Liver (tissue), 9 donors: ENCODE measurements around the gene FCGBP. TPM values are rescaled to one million over a fixed set of nuclear protein-coding genes. Genes with fewer than 3 reads are reported as not detected.

Experiments
- DNase-seq: peaks from one replicate; pipeline ENCODE4 v3.0.0-alpha.2; 2017; ENCODE audit warnings: low spot score
- H3K27ac ChIP-seq, 2 donors: one replicate each; pipeline ENCODE4 v1.7.0; 2013; ENCODE audit warnings: inconsistent platforms in 2 of 2, low read length in 2 of 2, control low read depth in 1 of 2, low read depth in 1 of 2, mild to moderate bottlenecking in 1 of 2
- H3K27me3 ChIP-seq, 4 donors: one replicate each; pipeline versions ENCODE4 v1.6.1 to v1.7.0; 2013; ENCODE audit warnings: low read length in 3 of 4, inconsistent platforms in 1 of 4, mild to moderate bottlenecking in 1 of 4, moderate library complexity in 1 of 4; ENCODE audit not compliant: control insufficient read depth in 4 of 4, insufficient read depth in 4 of 4
- H3K36me3 ChIP-seq, 4 donors: one replicate each; pipeline versions ENCODE4 v1.6.1 to v1.7.0; 2013; ENCODE audit warnings: low read length in 3 of 4, mild to moderate bottlenecking in 3 of 4, low read depth in 1 of 4, moderate library complexity in 1 of 4; ENCODE audit not compliant: control insufficient read depth in 4 of 4, insufficient read depth in 3 of 4
- H3K4me1 ChIP-seq, 4 donors: one replicate each; pipeline versions ENCODE4 v1.6.1 to v1.7.0; 2013; ENCODE audit warnings: low read length in 3 of 4, mild to moderate bottlenecking in 3 of 4, moderate library complexity in 1 of 4; ENCODE audit not compliant: control insufficient read depth in 4 of 4, insufficient read depth in 4 of 4
- H3K4me3 ChIP-seq, 3 donors: one replicate each; pipeline versions ENCODE4 v1.6.1 to v1.7.0; 2013; ENCODE audit warnings: low read length in 3 of 3, control low read depth in 1 of 3, low read depth in 1 of 3, mild to moderate bottlenecking in 1 of 3
- H3K9ac ChIP-seq, 2 donors: one replicate each; pipeline ENCODE4 v1.7.0; 2013; ENCODE audit warnings: low read length in 2 of 2, mild to moderate bottlenecking in 2 of 2, moderate library complexity in 2 of 2, control low read depth in 1 of 2, low read depth in 1 of 2
- H3K9me3 ChIP-seq, 4 donors: one replicate each; pipeline versions ENCODE4 v1.6.1 to v1.7.0; 2013; ENCODE audit warnings: low read length in 3 of 4; ENCODE audit not compliant: control insufficient read depth in 4 of 4
- EGR1 ChIP-seq, 2 donors: IDR thresholded peaks; 2 replicates each; pipeline ENCODE4 v1.6.1; 2016 to 2018; ENCODE audit warnings: antibody characterized with exemption in 2 of 2, low read depth in 2 of 2
- FOXA1 ChIP-seq: IDR thresholded peaks from 2 replicates; pipeline ENCODE4 v1.6.1; 2016; ENCODE audit warnings: antibody characterized with exemption
- FOXA2 ChIP-seq: IDR thresholded peaks from 2 replicates; pipeline ENCODE4 v1.6.1; 2016; ENCODE audit warnings: antibody characterized with exemption
- GABPA ChIP-seq, 2 donors: IDR thresholded peaks in 1 of 2; conservative IDR thresholded peaks in 1 of 2; 2 replicates each; pipeline ENCODE4 v1.6.1; 2016; ENCODE audit warnings: antibody characterized with exemption in 2 of 2, mild to moderate bottlenecking in 1 of 2, moderate library complexity in 1 of 2
- HNF4A ChIP-seq, 2 donors: conservative IDR thresholded peaks; 2 replicates each; pipeline ENCODE4 v1.6.1; 2016; ENCODE audit warnings: antibody characterized with exemption in 2 of 2, mild to moderate bottlenecking in 2 of 2
- HNF4G ChIP-seq: IDR thresholded peaks from 2 replicates; pipeline ENCODE4 v1.6.1; 2016; ENCODE audit warnings: antibody characterized with exemption
- JUND ChIP-seq, 2 donors: IDR thresholded peaks; 2 replicates each; pipeline ENCODE4 v1.6.1; 2016; ENCODE audit warnings: antibody characterized with exemption in 2 of 2
- NR2F2 ChIP-seq: IDR thresholded peaks from 2 replicates; pipeline ENCODE4 v1.6.1; 2016; ENCODE audit warnings: antibody characterized with exemption
- RAD21 ChIP-seq, 2 donors: IDR thresholded peaks; 2 replicates each; pipeline ENCODE4 v1.6.1; 2016; ENCODE audit warnings: antibody characterized with exemption in 2 of 2, mild to moderate bottlenecking in 2 of 2
- RXRA ChIP-seq, 2 donors: IDR thresholded peaks; 2 replicates each; pipeline ENCODE4 v1.6.1; 2017 to 2018; ENCODE audit warnings: antibody characterized with exemption in 2 of 2, mild to moderate bottlenecking in 1 of 2
- SP1 ChIP-seq: IDR thresholded peaks from 2 replicates; pipeline ENCODE4 v1.6.1; 2018; ENCODE audit warnings: antibody characterized with exemption, mild to moderate bottlenecking
- TAF1 ChIP-seq: conservative IDR thresholded peaks from 2 replicates; pipeline ENCODE4 v1.6.1; 2016; ENCODE audit warnings: antibody characterized with exemption, mild to moderate bottlenecking
- WGBS: extraction: QIAGEN DNeasy Blood & Tissue Kit; methylation state at CpG from one replicate; pipeline ENCODE4 v1.1.7; 2013; 5-methylcytosine and 5-hydroxymethylcytosine counted together
- polyA plus RNA-seq, 2 donors: library from polyadenylated mRNA; stranded (reverse) in 1 of 2; unstranded in 1 of 2; fragments of 200-250 nt in 1 of 2; fragments of >200 nt in 1 of 2; fragmentation: Nextera tagmentation in 1 of 2; extraction: Ambion mirVana in 1 of 2; gene quantifications; one replicate each; pipeline versions ENCODE4 v1.2.1 to v1.2.3, GENCODE V29; 2013 to 2015
- total RNA-seq, 2 donors: library from RNA; depleted of rRNA; stranded (reverse); fragments of >200 nt; gene quantifications; one replicate each; pipeline ENCODE4 v1.2.3, GENCODE V29; 2014
- TF ChIP-seq, protein P1 (sequence below): IDR thresholded peaks from 2 replicates; pipeline ENCODE4 v1.6.1; 2016; ENCODE audit warnings: antibody characterized with exemption
- TF ChIP-seq, protein P2 (sequence below): IDR thresholded peaks from 2 replicates; pipeline ENCODE4 v1.6.1; 2016; ENCODE audit warnings: antibody characterized with exemption
- TF ChIP-seq, protein P3 (sequence below): IDR thresholded peaks from 2 replicates; pipeline ENCODE4 v1.6.1; 2016; ENCODE audit warnings: antibody characterized with exemption, mild to moderate bottlenecking
- TF ChIP-seq, protein P4 (sequence below): IDR thresholded peaks from 2 replicates; pipeline ENCODE4 v1.6.1; 2016; ENCODE audit warnings: antibody characterized with exemption
- TF ChIP-seq, protein P5 (sequence below): fragments of 150-350 bp; IDR thresholded peaks from 2 replicates; pipeline ENCODE4 v1.5.1; 2017; ENCODE audit warnings: improper control_type of control experiment, low read depth, low read length; ENCODE audit not compliant: missing input control
- donor health status: healthy.
- donor health status: healthy.
- donor health status: healthy.
- donor health status: healthy.
- donor health status: healthy.

The FCGBP gene
- total and polyA plus RNA-seq, 4 donors = 0.08 to 32.9 (median 0.95) TPM

DNA sequence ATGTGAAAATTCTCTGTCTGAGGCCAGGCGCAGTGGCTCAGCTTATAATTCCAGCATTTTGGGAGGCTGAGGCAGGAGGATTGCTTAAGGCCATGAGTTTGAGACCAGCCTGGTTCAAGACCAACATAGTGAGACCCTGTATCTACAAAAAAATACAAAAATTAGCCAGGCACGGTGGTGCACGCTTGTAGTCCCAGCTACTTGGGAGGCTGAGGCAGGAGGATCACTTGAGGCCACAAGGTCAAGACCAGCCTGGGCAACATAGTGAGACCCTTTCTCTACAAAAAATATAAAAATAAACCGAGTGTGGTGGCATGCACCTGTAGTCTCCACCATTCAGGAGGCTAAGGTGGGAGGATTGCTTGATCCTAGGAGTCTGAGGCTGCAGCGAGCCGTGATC is 2.2 kb upstream of the FCGBP start:
- Histone ChIP-seq H3K9ac (no peak overlapping the region), H3K36me3 (no peaks in the 10 kb centered on the region), H3K4me1 (no peaks in the 10 kb centered on the region), H3K27me3 (peaks cover 0 to 3% (median 0%) of the 10 kb centered on the region in 4 donors), H3K27ac (no peak overlapping the region), H3K9me3 (peaks cover 0 to 2% (median under 1%) of the 10 kb centered on the region in 4 donors), H3K4me3 (no peak overlapping the region)
- TF ChIP-seq, protein P1, sequence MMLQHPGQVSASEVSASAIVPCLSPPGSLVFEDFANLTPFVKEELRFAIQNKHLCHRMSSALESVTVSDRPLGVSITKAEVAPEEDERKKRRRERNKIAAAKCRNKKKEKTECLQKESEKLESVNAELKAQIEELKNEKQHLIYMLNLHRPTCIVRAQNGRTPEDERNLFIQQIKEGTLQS = no peak
- TF ChIP-seq NR2F2 = no peak
- TF ChIP-seq HNF4G = no peak
- TF ChIP-seq, protein P2, sequence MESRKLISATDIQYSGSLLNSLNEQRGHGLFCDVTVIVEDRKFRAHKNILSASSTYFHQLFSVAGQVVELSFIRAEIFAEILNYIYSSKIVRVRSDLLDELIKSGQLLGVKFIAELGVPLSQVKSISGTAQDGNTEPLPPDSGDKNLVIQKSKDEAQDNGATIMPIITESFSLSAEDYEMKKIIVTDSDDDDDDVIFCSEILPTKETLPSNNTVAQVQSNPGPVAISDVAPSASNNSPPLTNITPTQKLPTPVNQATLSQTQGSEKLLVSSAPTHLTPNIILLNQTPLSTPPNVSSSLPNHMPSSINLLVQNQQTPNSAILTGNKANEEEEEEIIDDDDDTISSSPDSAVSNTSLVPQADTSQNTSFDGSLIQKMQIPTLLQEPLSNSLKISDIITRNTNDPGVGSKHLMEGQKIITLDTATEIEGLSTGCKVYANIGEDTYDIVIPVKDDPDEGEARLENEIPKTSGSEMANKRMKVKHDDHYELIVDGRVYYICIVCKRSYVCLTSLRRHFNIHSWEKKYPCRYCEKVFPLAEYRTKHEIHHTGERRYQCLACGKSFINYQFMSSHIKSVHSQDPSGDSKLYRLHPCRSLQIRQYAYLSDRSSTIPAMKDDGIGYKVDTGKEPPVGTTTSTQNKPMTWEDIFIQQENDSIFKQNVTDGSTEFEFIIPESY = no peak
- no peak for TF ChIP-seq EGR1 (IDR thresholded peaks at IDR 0.05; ENCODE audit: low read depth in 2 of 2)
- TF ChIP-seq RXRA (IDR thresholded peaks at IDR 0.05) = no peak
- no peak for TF ChIP-seq FOXA2
- WGBS = 92% methylated on average over 6 of the region's 6 CpGs
- no peak for DNase-seq

DNA sequence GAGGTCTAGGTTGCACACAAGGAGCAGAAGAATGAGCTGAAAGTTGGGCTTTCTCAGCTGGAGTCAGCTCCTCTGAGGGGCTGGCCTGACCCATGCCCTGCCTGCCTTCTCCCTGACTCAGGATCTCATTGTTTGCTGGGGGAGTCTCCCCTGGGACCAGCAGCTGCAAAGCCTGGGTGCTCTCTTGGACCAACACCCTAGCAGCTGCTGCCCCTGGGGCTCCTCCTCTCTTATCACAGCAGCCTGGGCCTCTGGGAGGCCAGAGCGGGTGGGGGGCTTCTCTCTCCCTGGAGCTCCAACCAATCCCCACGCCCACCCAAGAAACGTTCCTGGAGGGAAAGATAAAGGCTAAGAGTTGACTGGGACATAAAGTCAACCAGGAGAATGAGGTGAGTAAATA is 1.6 kb upstream of the FCGBP start:
- no peak for DNase-seq
- H3K27me3 ChIP-seq = peaks cover 0 to 3% (median 0%) of the 10 kb centered on the region in 4 donors
- H3K36me3 ChIP-seq = no peaks in the 10 kb centered on the region
- H3K4me1 ChIP-seq = no peaks in the 10 kb centered on the region
- H3K9ac ChIP-seq = no peak overlapping the region
- 24% methylated on average over 3 of the region's 3 CpGs for WGBS
- peaks cover 0 to 1% (median under 1%) of the 10 kb centered on the region in 4 donors for H3K9me3 ChIP-seq
- H3K4me3 ChIP-seq = no peak overlapping the region
- TF ChIP-seq, protein P3, sequence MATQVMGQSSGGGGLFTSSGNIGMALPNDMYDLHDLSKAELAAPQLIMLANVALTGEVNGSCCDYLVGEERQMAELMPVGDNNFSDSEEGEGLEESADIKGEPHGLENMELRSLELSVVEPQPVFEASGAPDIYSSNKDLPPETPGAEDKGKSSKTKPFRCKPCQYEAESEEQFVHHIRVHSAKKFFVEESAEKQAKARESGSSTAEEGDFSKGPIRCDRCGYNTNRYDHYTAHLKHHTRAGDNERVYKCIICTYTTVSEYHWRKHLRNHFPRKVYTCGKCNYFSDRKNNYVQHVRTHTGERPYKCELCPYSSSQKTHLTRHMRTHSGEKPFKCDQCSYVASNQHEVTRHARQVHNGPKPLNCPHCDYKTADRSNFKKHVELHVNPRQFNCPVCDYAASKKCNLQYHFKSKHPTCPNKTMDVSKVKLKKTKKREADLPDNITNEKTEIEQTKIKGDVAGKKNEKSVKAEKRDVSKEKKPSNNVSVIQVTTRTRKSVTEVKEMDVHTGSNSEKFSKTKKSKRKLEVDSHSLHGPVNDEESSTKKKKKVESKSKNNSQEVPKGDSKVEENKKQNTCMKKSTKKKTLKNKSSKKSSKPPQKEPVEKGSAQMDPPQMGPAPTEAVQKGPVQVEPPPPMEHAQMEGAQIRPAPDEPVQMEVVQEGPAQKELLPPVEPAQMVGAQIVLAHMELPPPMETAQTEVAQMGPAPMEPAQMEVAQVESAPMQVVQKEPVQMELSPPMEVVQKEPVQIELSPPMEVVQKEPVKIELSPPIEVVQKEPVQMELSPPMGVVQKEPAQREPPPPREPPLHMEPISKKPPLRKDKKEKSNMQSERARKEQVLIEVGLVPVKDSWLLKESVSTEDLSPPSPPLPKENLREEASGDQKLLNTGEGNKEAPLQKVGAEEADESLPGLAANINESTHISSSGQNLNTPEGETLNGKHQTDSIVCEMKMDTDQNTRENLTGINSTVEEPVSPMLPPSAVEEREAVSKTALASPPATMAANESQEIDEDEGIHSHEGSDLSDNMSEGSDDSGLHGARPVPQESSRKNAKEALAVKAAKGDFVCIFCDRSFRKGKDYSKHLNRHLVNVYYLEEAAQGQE = no peak
- TF ChIP-seq HNF4A (conservative IDR thresholded peaks at IDR 0.05) = no peak
- no peak for TF ChIP-seq HNF4G
- no peak for TF ChIP-seq SP1
- no peak for TF ChIP-seq RXRA (IDR thresholded peaks at IDR 0.05)
- TF ChIP-seq FOXA1 = no peak
- TF ChIP-seq, protein P4, sequence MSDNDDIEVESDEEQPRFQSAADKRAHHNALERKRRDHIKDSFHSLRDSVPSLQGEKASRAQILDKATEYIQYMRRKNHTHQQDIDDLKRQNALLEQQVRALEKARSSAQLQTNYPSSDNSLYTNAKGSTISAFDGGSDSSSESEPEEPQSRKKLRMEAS = no peak
- TF ChIP-seq JUND (IDR thresholded peaks at IDR 0.05) = no peak
- TF ChIP-seq, protein P1 = no peak
- TF ChIP-seq GABPA (IDR thresholded peaks at IDR 0.05 in 1 of 2, conservative IDR thresholded peaks at IDR 0.05 in 1 of 2) = no peak
- TF ChIP-seq EGR1 (IDR thresholded peaks at IDR 0.05; ENCODE audit: low read depth in 2 of 2) = no peak
- no peak for TF ChIP-seq RAD21 (IDR thresholded peaks at IDR 0.05)
- no peak for TF ChIP-seq NR2F2
- TF ChIP-seq, protein P5, sequence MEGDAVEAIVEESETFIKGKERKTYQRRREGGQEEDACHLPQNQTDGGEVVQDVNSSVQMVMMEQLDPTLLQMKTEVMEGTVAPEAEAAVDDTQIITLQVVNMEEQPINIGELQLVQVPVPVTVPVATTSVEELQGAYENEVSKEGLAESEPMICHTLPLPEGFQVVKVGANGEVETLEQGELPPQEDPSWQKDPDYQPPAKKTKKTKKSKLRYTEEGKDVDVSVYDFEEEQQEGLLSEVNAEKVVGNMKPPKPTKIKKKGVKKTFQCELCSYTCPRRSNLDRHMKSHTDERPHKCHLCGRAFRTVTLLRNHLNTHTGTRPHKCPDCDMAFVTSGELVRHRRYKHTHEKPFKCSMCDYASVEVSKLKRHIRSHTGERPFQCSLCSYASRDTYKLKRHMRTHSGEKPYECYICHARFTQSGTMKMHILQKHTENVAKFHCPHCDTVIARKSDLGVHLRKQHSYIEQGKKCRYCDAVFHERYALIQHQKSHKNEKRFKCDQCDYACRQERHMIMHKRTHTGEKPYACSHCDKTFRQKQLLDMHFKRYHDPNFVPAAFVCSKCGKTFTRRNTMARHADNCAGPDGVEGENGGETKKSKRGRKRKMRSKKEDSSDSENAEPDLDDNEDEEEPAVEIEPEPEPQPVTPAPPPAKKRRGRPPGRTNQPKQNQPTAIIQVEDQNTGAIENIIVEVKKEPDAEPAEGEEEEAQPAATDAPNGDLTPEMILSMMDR = no peak
- TF ChIP-seq, protein P2 = no peak
- TF ChIP-seq TAF1 = no peak
- no peak for TF ChIP-seq FOXA2
- no peak overlapping the region for H3K27ac ChIP-seq
